WTC11 (cell line): ENCODE data around the gene CD300A. TPM values are rescaled to one million over a fixed set of nuclear protein-coding genes. Genes with fewer than 3 reads are reported as not detected.

Experiments
- ATAC-seq: fragments of 200-7000 bp; cut with Tn5 transposase; 2 replicates; pipeline ENCODE4 v1.10.0; 2021; ENCODE audit warnings: mild to moderate bottlenecking, moderate library complexity
- CTCF ChIA-PET: fragments of 300-600 bp; sonication (Branson Sonifier 250); formaldehyde crosslinking; loops from one replicate; lab custom pipeline; 2021; ENCODE audit warnings: antibody characterized with exemption; lab: Charles Lee
- POLR2A ChIA-PET: fragments of 350-600 bp; sonication (Branson Sonifier 250); formaldehyde crosslinking; loops from one replicate; lab custom pipeline; 2021; ENCODE audit warnings: antibody characterized with exemption; lab: Charles Lee
- DNase-seq: peaks from one replicate; pipeline ENCODE4 v3.0.0; 2021; ENCODE audit warnings: low spot score
- H3K27ac Mint-ChIP-seq: 2 replicates; pipeline ENCODE4 v1.8.0; 2021; ENCODE audit warnings: mixed read lengths
- H3K27me3 Mint-ChIP-seq: 2 replicates; pipeline ENCODE4 v1.8.0; 2021; ENCODE audit warnings: low read depth, mild to moderate bottlenecking, moderate library complexity, mixed read lengths
- H3K36me3 Mint-ChIP-seq: 2 replicates; pipeline ENCODE4 v1.8.0; 2021; ENCODE audit warnings: mixed read lengths
- H3K4me1 Mint-ChIP-seq: 2 replicates; pipeline ENCODE4 v1.8.0; 2022; ENCODE audit warnings: mixed read lengths
- H3K4me3 Mint-ChIP-seq: 2 replicates; pipeline ENCODE4 v1.8.0; 2021; ENCODE audit warnings: mild to moderate bottlenecking, moderate library complexity, mixed read lengths
- H3K9me3 Mint-ChIP-seq: 2 replicates; pipeline ENCODE4 v1.8.0; 2021; ENCODE audit warnings: mixed read lengths
- ATF1 ChIP-seq: sonication (generic); formaldehyde crosslinking; IDR thresholded peaks from 2 replicates; pipeline ENCODE4 v1.8.1; 2023; ENCODE audit warnings: mild to moderate bottlenecking, moderate library complexity, missing genetic modification reagents
- ATF2 ChIP-seq: sonication (generic); formaldehyde crosslinking; IDR thresholded peaks from 2 replicates; pipeline ENCODE4 v1.8.1; 2022; ENCODE audit warnings: low read depth, missing genetic modification reagents, borderline replicate concordance
- E2F4 ChIP-seq: sonication (generic); formaldehyde crosslinking; IDR thresholded peaks from 2 replicates; pipeline ENCODE4 v1.8.1; 2022; ENCODE audit warnings: low read depth, mild to moderate bottlenecking, moderate library complexity, missing genetic modification reagents, borderline replicate concordance
- E2F5 ChIP-seq: sonication (generic); formaldehyde crosslinking; IDR thresholded peaks from 2 replicates; pipeline ENCODE4 v1.8.1; 2022; ENCODE audit warnings: mild to moderate bottlenecking, moderate library complexity, missing genetic modification reagents
- EMX1 ChIP-seq: fragments of 250-450 bp; sonication (Bioruptor Pico); IDR thresholded peaks from 2 replicates; pipeline ENCODE4 v1.8.0; 2021; ENCODE audit warnings: mild to moderate bottlenecking
- ESRRA ChIP-seq: sonication (generic); formaldehyde crosslinking; IDR thresholded peaks from 2 replicates; pipeline ENCODE4 v1.8.1; 2022; ENCODE audit warnings: mild to moderate bottlenecking, missing genetic modification reagents, borderline replicate concordance
- FOXK1 ChIP-seq: sonication (generic); formaldehyde crosslinking; IDR thresholded peaks from 2 replicates; pipeline ENCODE4 v1.8.0; 2022; ENCODE audit warnings: mild to moderate bottlenecking, moderate library complexity, missing genetic modification reagents
- FOXP1 ChIP-seq: sonication (generic); formaldehyde crosslinking; IDR thresholded peaks from 2 replicates; pipeline ENCODE4 v1.8.0; 2022; ENCODE audit warnings: missing genetic modification reagents, mild to moderate bottlenecking, moderate library complexity, borderline replicate concordance
- GABPB1 ChIP-seq: sonication (generic); formaldehyde crosslinking; IDR thresholded peaks from 2 replicates; pipeline ENCODE4 v1.8.1; 2023; ENCODE audit warnings: mild to moderate bottlenecking, missing genetic modification reagents
- GTF2I ChIP-seq: fragments of 250-450 bp; sonication (Bioruptor Pico); conservative IDR thresholded peaks from 2 replicates; pipeline ENCODE4 v1.4.0; 2021; ENCODE audit warnings: mild to moderate bottlenecking
- HMGXB4 ChIP-seq: sonication (generic); formaldehyde crosslinking; IDR thresholded peaks from 2 replicates; pipeline ENCODE4 v1.8.1; 2023; ENCODE audit warnings: mild to moderate bottlenecking, moderate library complexity, missing genetic modification reagents
- IRF1 ChIP-seq: sonication (generic); formaldehyde crosslinking; IDR thresholded peaks from 2 replicates; pipeline ENCODE4 v1.8.0; 2023; ENCODE audit warnings: missing genetic modification reagents
- JAZF1 ChIP-seq: fragments of 250-450 bp; sonication (Bioruptor Pico); IDR thresholded peaks from 2 replicates; pipeline ENCODE4 v1.9.0; 2021; ENCODE audit warnings: moderate library complexity, mild to moderate bottlenecking, inconsistent platforms
- PRRX2 ChIP-seq: fragments of 250-450 bp; sonication (Bioruptor Pico); IDR thresholded peaks from 2 replicates; pipeline ENCODE4 v1.8.0; 2021; ENCODE audit warnings: mild to moderate bottlenecking
- SMAD3 ChIP-seq: sonication (generic); formaldehyde crosslinking; IDR thresholded peaks from 2 replicates; pipeline ENCODE4 v1.8.0; 2022; ENCODE audit warnings: missing genetic modification reagents, mild to moderate bottlenecking, borderline replicate concordance
- SP1 ChIP-seq: sonication (generic); formaldehyde crosslinking; conservative IDR thresholded peaks from 2 replicates; pipeline ENCODE4 v1.8.1; 2022; ENCODE audit warnings: missing genetic modification reagents
- TP53 ChIP-seq: sonication (generic); formaldehyde crosslinking; IDR thresholded peaks from 2 replicates; pipeline ENCODE4 v1.8.1; 2023; ENCODE audit warnings: mild to moderate bottlenecking, missing genetic modification reagents
- USF2 ChIP-seq: sonication (generic); formaldehyde crosslinking; IDR thresholded peaks from 2 replicates; pipeline ENCODE4 v1.8.1; 2023; ENCODE audit warnings: mild to moderate bottlenecking, missing genetic modification reagents, moderate library complexity
- ZNF138 ChIP-seq: sonication (generic); formaldehyde crosslinking; conservative IDR thresholded peaks from 2 replicates; pipeline ENCODE4 v1.8.1; 2022; ENCODE audit warnings: mild to moderate bottlenecking, moderate library complexity, missing genetic modification reagents
- ZNF263 ChIP-seq: sonication (generic); formaldehyde crosslinking; IDR thresholded peaks from 2 replicates; pipeline ENCODE4 v1.8.1; 2022; ENCODE audit warnings: low read depth, mild to moderate bottlenecking, moderate library complexity, missing genetic modification reagents
- total RNA-seq: library from RNA; stranded (reverse); gene quantifications from 3 replicates; pipeline ENCODE4 v1.2.3, GENCODE V29; 2021
- TF ChIP-seq, protein P1 (sequence below): fragments of 250-450 bp; sonication (Bioruptor Pico); conservative IDR thresholded peaks from 2 replicates; pipeline ENCODE4 v1.9.0; 2021; ENCODE audit warnings: mild to moderate bottlenecking
- TF ChIP-seq, protein P2 (sequence below): fragments of 200-600 bp; IDR thresholded peaks from 2 replicates; pipeline ENCODE4 v1.8.0; 2022; ENCODE audit warnings: antibody characterized with exemption
- TF ChIP-seq, protein P3 (sequence below): sonication (generic); formaldehyde crosslinking; IDR thresholded peaks from 2 replicates; pipeline ENCODE4 v1.8.1; 2023; ENCODE audit warnings: mild to moderate bottlenecking, missing genetic modification reagents, moderate library complexity

CD300A gene
- total RNA-seq, 1 experiment from 2014 or later: 1.1 TPM

DNA sequence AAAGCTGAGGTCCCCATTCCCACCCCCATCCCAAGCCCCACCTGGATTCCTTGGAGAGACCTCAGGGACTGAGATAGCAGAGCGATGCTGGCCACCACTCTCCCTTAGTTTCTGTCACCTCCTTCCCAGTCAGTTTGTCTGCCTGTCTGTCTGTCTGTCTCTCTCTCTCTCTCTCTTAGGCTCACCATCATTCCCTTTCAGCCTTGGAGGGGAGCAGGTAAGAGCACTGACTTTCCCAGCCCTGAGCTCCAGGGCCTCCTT is 59.0 kb downstream of the CD300A start (continued):
- TF ChIP-seq ZNF138 (CRISPR knock-in tag) (no peak), SMAD3 (CRISPR knock-in tag) (no peak), SP1 (CRISPR knock-in tag) (no peak), JAZF1 (CRISPR knock-in tag) (no peak), FOXK1 (CRISPR knock-in tag) (no peak), E2F5 (CRISPR knock-in tag) (no peak), USF2 (CRISPR knock-in tag) (no peak), ATF1 (CRISPR knock-in tag) (no peak), ZNF263 (no peak), IRF1 (no peak), E2F4 (CRISPR knock-in tag) (no peak), GTF2I (CRISPR knock-in tag) (no peak)
- TF ChIP-seq, protein P1, sequence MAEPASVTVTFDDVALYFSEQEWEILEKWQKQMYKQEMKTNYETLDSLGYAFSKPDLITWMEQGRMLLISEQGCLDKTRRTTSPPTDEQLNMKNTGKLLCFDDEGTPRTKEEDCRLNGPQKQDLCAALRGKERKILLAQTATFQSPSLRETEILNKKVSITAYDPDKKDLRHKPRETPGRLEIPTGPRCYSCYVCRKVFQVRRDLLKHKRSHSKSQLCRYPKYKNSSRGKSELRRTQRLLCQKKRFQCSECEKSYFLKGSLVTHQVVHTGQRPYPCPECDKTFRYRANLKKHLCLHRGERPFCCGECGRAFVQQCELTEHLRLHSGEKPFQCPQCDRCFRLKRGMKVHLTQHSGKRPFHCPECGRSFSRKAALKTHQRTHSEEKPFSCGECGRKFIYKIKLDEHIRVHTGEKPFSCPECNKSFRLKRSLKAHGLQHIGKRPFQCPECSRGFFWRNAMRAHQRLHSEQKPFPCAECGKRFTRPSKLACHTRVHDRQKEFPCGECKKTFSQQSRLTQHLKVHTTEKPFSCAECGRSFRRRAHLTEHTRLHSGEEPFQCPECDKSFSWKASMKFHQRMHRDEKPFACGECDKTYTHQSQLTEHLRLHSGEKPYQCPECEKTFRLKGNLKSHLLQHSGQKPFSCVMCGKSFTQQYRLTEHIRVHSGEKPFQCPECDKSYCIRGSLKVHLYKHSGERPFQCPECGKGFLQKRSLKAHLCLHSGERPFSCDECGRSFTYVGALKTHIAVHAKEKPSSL (CRISPR knock-in tag): no peak
- TF ChIP-seq, protein P2, sequence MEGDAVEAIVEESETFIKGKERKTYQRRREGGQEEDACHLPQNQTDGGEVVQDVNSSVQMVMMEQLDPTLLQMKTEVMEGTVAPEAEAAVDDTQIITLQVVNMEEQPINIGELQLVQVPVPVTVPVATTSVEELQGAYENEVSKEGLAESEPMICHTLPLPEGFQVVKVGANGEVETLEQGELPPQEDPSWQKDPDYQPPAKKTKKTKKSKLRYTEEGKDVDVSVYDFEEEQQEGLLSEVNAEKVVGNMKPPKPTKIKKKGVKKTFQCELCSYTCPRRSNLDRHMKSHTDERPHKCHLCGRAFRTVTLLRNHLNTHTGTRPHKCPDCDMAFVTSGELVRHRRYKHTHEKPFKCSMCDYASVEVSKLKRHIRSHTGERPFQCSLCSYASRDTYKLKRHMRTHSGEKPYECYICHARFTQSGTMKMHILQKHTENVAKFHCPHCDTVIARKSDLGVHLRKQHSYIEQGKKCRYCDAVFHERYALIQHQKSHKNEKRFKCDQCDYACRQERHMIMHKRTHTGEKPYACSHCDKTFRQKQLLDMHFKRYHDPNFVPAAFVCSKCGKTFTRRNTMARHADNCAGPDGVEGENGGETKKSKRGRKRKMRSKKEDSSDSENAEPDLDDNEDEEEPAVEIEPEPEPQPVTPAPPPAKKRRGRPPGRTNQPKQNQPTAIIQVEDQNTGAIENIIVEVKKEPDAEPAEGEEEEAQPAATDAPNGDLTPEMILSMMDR: no peak

- Mint-ChIP-seq H3K4me1 (no peaks in the 10 kb centered on the region), H3K9me3 (peaks cover 11% of the 10 kb centered on the region), H3K27me3 (peaks cover 34% of the 10 kb centered on the region), H3K27ac (no peak overlapping the region), H3K36me3 (no peaks in the 10 kb centered on the region)
- ChIA-PET POLR2A (no interaction called here), CTCF (interaction anchor here (1.2 to 1.6 kb wide), 3 partner anchors 40 to 158 kb away, joined by 3 to 4 read pairs (median 3); no protein-coding TSS in a partner anchor)
- DNase-seq (no peak), ATAC-seq (no peak)
- TF ChIP-seq, protein P3, sequence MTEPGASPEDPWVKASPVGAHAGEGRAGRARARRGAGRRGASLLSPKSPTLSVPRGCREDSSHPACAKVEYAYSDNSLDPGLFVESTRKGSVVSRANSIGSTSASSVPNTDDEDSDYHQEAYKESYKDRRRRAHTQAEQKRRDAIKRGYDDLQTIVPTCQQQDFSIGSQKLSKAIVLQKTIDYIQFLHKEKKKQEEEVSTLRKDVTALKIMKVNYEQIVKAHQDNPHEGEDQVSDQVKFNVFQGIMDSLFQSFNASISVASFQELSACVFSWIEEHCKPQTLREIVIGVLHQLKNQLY: no peak
- no peak for TF ChIP-seq PRRX2
- TF ChIP-seq, all 79 proteins: peak for 0
- H3K4me3 Mint-ChIP-seq: no peak overlapping the region
Measured at GRCh38 chr17:74525781-74526288, 59.4 kb downstream of the CD300A start.

DNA sequence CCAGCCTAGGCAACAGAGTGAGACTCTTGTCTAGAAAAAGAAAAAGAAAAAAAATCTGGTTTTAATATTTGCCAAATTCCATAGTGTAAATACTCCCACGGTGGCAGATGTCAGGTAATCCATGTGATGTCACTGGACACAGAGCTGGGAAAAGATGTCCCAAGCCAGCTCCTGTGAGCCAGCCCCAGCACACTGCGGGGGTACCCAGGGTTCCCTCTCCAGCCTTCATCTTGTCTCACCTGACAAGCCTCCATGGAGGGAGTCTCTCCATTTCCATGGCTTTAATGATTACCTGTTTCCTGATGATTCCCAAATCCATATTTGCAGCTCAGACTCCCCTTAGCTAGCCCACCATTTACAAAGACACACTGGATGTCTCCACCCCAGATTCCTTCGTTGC is 60.2 kb downstream of the CD300A start:
- Mint-ChIP-seq H3K9me3 (peaks cover 5% of the 10 kb centered on the region), H3K36me3 (no peaks in the 10 kb centered on the region), H3K27me3 (peaks cover 36% of the 10 kb centered on the region), H3K4me3 (no peak overlapping the region), H3K4me1 (peaks cover 2% of the 10 kb centered on the region), H3K27ac (no peak overlapping the region)
- ATAC-seq (no peak), DNase-seq (no peak)
- ChIA-PET CTCF (interaction anchor here (1.2 to 1.6 kb wide), 4 partner anchors 17 to 159 kb away, joined by 3 to 5 read pairs (median 4); no protein-coding TSS in a partner anchor), POLR2A (no interaction called here)
- TF ChIP-seq FOXP1 (CRISPR knock-in tag): no peak
- no peak for TF ChIP-seq EMX1 (CRISPR knock-in tag)
- TF ChIP-seq GABPB1 (CRISPR knock-in tag): no peak
- no peak for TF ChIP-seq JAZF1 (CRISPR knock-in tag)
- no peak for TF ChIP-seq TP53 (CRISPR knock-in tag)
- TF ChIP-seq HMGXB4 (CRISPR knock-in tag): no peak
- no peak for TF ChIP-seq ATF2
- no peak for TF ChIP-seq ESRRA (CRISPR knock-in tag)
